Epithelial cell of proximal tubule (primary cell): Measurements from ENCODE around the gene CPNE4. TPM values are rescaled to one million over a fixed set of nuclear protein-coding genes. Genes with fewer than 3 reads are reported as not detected.

Source experiments
- DNase-seq: peaks from one replicate; pipeline ENCODE4 v3.0.0-alpha.2; 2011; ENCODE audit warnings: low read depth
- H3K4me3 ChIP-seq: 2 replicates; pipeline ENCODE4 v1.5.1; 2011; ENCODE audit warnings: low read depth, mild to moderate bottlenecking, low read length
- CTCF ChIP-seq: conservative IDR thresholded peaks from 2 replicates; pipeline ENCODE4 v1.5.1; 2012; ENCODE audit warnings: low read depth, mild to moderate bottlenecking, low read length
- total RNA-seq: library from RNA; depleted of rRNA; stranded (reverse); fragments of >200 nt; gene quantifications from 2 replicates; pipeline ENCODE4 v1.2.3, GENCODE V29; 2015

Gene CPNE4
- total RNA-seq, 1 donor from 2014 or later = 4.1 TPM

GRCh38 chr3:131561511-131561910, 473.3 kb downstream of the CPNE4 start:
- H3K4me3 ChIP-seq = no peak overlapping the region
- TF ChIP-seq CTCF = no peak
- DNase-seq = no peak

- H3K4me3 ChIP-seq = no peak overlapping the region
- TF ChIP-seq CTCF = no peak
These were observed 474.0 kb downstream of the CPNE4 start for GRCh38 chr3:131560795-131561194.

GRCh38 chr3:131555456-131555855, 479.4 kb downstream of the CPNE4 start:
- no peak for DNase-seq
- H3K4me3 ChIP-seq = no peak overlapping the region
- TF ChIP-seq CTCF = no peak

More at GRCh38 chr3:131560795-131561194, 474.0 kb downstream of the CPNE4 start:
- no peak for DNase-seq

GRCh38 chr3:131553495-131554247, 481.1 kb downstream of the CPNE4 start:
- TF ChIP-seq CTCF = no peak
- no peak overlapping the region for H3K4me3 ChIP-seq
- no peak for DNase-seq

GRCh38 chr3:131551761-131552160, 483.1 kb downstream of the CPNE4 start:
- no peak for DNase-seq
- TF ChIP-seq CTCF = no peak

GRCh38 chr3:131550562-131551465, 484.0 kb downstream of the CPNE4 start:
- H3K4me3 ChIP-seq = no peak overlapping the region
- DNase-seq = no peak
- TF ChIP-seq CTCF = no peak

More at GRCh38 chr3:131551761-131552160, 483.1 kb downstream of the CPNE4 start:
- no peak overlapping the region for H3K4me3 ChIP-seq
